GM23338 (cell line): ENCODE data around the gene KRT79. TPM values are rescaled to one million over a fixed set of nuclear protein-coding genes. Genes with fewer than 3 reads are reported as not detected.

ENCODE experiments used
- ATAC-seq: fragments of 200-7000 bp; cut with Tn5 transposase; 3 replicates; pipeline ENCODE4 v1.9.1; 2020
- DNase-seq: peaks from one replicate; pipeline ENCODE4 v3.0.0-alpha.2; 2015; ENCODE audit warnings: low spot score
- H2AFZ ChIP-seq: fragments of 200-600 bp; sonication (generic); 2 replicates; pipeline ENCODE4 v1.8.0; 2016; ENCODE audit warnings: antibody characterized with exemption, mild to moderate bottlenecking, moderate library complexity
- H3F3A ChIP-seq: fragments of 200-600 bp; sonication (generic); replicated peaks from 2 replicates; pipeline ENCODE4 v1.8.0; 2017; ENCODE audit warnings: antibody characterized with exemption, mixed run types, low read depth
- H3K27ac ChIP-seq: fragments of 200-600 bp; sonication (generic); 2 replicates; pipeline ENCODE4 v1.6.1; 2016; ENCODE audit warnings: low read depth
- H3K27me3 ChIP-seq: fragments of 200-600 bp; sonication (generic); 2 replicates; pipeline ENCODE4 v1.8.0; 2016; ENCODE audit warnings: mild to moderate bottlenecking, mixed run types, moderate library complexity; ENCODE audit not compliant: insufficient read depth
- H3K36me3 ChIP-seq: fragments of 200-600 bp; sonication (generic); 2 replicates; pipeline ENCODE4 v1.8.0; 2016; ENCODE audit warnings: mild to moderate bottlenecking; ENCODE audit not compliant: insufficient read depth
- H3K4me1 ChIP-seq: fragments of 200-600 bp; sonication (generic); 2 replicates; pipeline ENCODE4 v1.8.0; 2016; ENCODE audit warnings: mild to moderate bottlenecking, moderate library complexity; ENCODE audit not compliant: insufficient read depth
- H3K4me2 ChIP-seq: fragments of 200-600 bp; sonication (generic); 2 replicates; pipeline ENCODE4 v1.7.1; 2017; ENCODE audit warnings: mixed run types
- H3K4me3 ChIP-seq: fragments of 200-600 bp; sonication (generic); 2 replicates; pipeline ENCODE4 v1.6.1; 2016; ENCODE audit warnings: mixed run types
- H3K79me2 ChIP-seq: fragments of 200-600 bp; sonication (generic); replicated peaks from 2 replicates; pipeline ENCODE4 v1.8.0; 2017; ENCODE audit warnings: mild to moderate bottlenecking; ENCODE audit not compliant: insufficient read depth
- H3K9me2 ChIP-seq: fragments of 200-600 bp; sonication (generic); 2 replicates; pipeline ENCODE4 v1.8.0; 2017; ENCODE audit not compliant: insufficient read depth
- H4K20me1 ChIP-seq: fragments of 200-600 bp; sonication (generic); replicated peaks from 2 replicates; pipeline ENCODE4 v1.8.0; 2017; ENCODE audit warnings: mild to moderate bottlenecking; ENCODE audit not compliant: insufficient read depth
- H3K27ac Mint-ChIP-seq: 2 replicates; pipeline ENCODE4 v1.8.0; 2020; ENCODE audit warnings: inconsistent platforms, mild to moderate bottlenecking, moderate library complexity, mixed read lengths
- H3K27me3 Mint-ChIP-seq: 3 replicates; pipeline ENCODE4 v1.8.0; 2022; ENCODE audit warnings: low read depth, mild to moderate bottlenecking, moderate library complexity, mixed read lengths, inconsistent platforms; ENCODE audit not compliant: insufficient read depth, poor library complexity
- H3K36me3 Mint-ChIP-seq: 3 replicates; pipeline ENCODE4 v1.8.0; 2021; ENCODE audit warnings: low read depth, mild to moderate bottlenecking, inconsistent platforms, moderate library complexity, mixed read lengths
- H3K4me1 Mint-ChIP-seq: 3 replicates; pipeline ENCODE4 v1.8.0; 2020; ENCODE audit warnings: mild to moderate bottlenecking, inconsistent platforms, mixed read lengths
- H3K4me3 Mint-ChIP-seq: 3 replicates; pipeline ENCODE4 v1.8.0; 2021; ENCODE audit warnings: moderate library complexity, mild to moderate bottlenecking, inconsistent platforms, mixed read lengths
- H3K9me3 Mint-ChIP-seq: 3 replicates; pipeline ENCODE4 v1.8.0; 2020; ENCODE audit warnings: moderate library complexity, mild to moderate bottlenecking, inconsistent platforms, mixed read lengths
- CREB1 ChIP-seq: fragments of 250-450 bp; sonication (Bioruptor Pico); IDR thresholded peaks from 2 replicates; pipeline ENCODE4 v1.5.0; 2020; ENCODE audit warnings: low read depth, mild to moderate bottlenecking, moderate library complexity
- CTCF ChIP-seq, 2 experiments: fragments of 200-600 bp in 1 of 2; sonication (generic) in 1 of 2; conservative IDR thresholded peaks; 2 replicates each; pipeline versions ENCODE4 v1.5.1 to v1.6.1; 2016 to 2017; ENCODE audit warnings: antibody characterized with exemption in 2 of 2, low read depth in 2 of 2, mild to moderate bottlenecking in 2 of 2, moderate library complexity in 1 of 2
- EZH2 ChIP-seq: fragments of 200-600 bp; sonication (generic); IDR thresholded peaks from one replicate; pipeline ENCODE4 v1.8.0; 2017; ENCODE audit warnings: antibody characterized with exemption, mild to moderate bottlenecking, low read depth; ENCODE audit not compliant: unreplicated experiment
- EZH2phosphoT487 ChIP-seq: fragments of 200-600 bp; sonication (generic); IDR thresholded peaks from one replicate; pipeline ENCODE4 v1.8.1; 2018; ENCODE audit warnings: antibody characterized with exemption; ENCODE audit not compliant: unreplicated experiment
- JUNB ChIP-seq: IDR thresholded peaks from one replicate; pipeline ENCODE4 v1.6.1; 2016; ENCODE audit warnings: antibody characterized with exemption; ENCODE audit not compliant: unreplicated experiment
- POLR2AphosphoS5 ChIP-seq: IDR thresholded peaks from 2 replicates; pipeline ENCODE4 v1.6.1; 2016; ENCODE audit warnings: antibody characterized with exemption, low read depth
- REST ChIP-seq: IDR thresholded peaks from one replicate; pipeline ENCODE4 v1.6.1; 2018; ENCODE audit warnings: antibody characterized with exemption; ENCODE audit not compliant: unreplicated experiment
- ZNF114 ChIP-seq: fragments of 250-450 bp; sonication (Bioruptor Pico); IDR thresholded peaks from 2 replicates; pipeline ENCODE4 v1.5.0; 2020; ENCODE audit warnings: mild to moderate bottlenecking, moderate library complexity
- ZNF462 ChIP-seq: fragments of 250-450 bp; sonication (Bioruptor Pico); IDR thresholded peaks from 2 replicates; pipeline ENCODE4 v1.5.0; 2020; ENCODE audit warnings: mild to moderate bottlenecking, moderate library complexity
- polyA plus RNA-seq: library from polyadenylated mRNA; unstranded; fragments of >200 nt; fragmentation: Nextera tagmentation; extraction: Ambion mirVana; gene quantifications from 2 replicates; pipeline ENCODE4 v1.2.1, GENCODE V29; 2016
- total RNA-seq: library from RNA; depleted of rRNA; stranded (reverse); fragments of >200 nt; shearing (Covaris generic); gene quantifications from 2 replicates; pipeline ENCODE4 v1.2.3, GENCODE V29; 2014

KRT79 gene
- total and polyA plus RNA-seq, 2 experiments from 2014 or later = 0.21 TPM; not detected in 1

- Histone ChIP-seq H3F3A (no peaks in the 10 kb centered on the region), H3K4me2 (no peak overlapping the region), H3K27ac (no peak overlapping the region), H3K4me1 (no peaks in the 10 kb centered on the region), H3K27me3 (no peaks in the 10 kb centered on the region), H2AFZ (peak overlapping the region; percentile 28; the same call in 1 of the 2 replicates), H4K20me1 (no peaks in the 10 kb centered on the region), H3K36me3 (no peaks in the 10 kb centered on the region), H3K9me2 (no peaks in the 10 kb centered on the region), H3K79me2 (no peaks in the 10 kb centered on the region), H3K4me3 (no peak overlapping the region)
- DNase-seq (no peak), ATAC-seq (no peak)
- Mint-ChIP-seq H3K36me3 (no peaks in the 10 kb centered on the region), H3K9me3 (no peaks in the 10 kb centered on the region), H3K4me1 (no peaks in the 10 kb centered on the region), H3K27ac (no peak overlapping the region; the same call in 1 of the 2 replicates), H3K27me3 (peaks cover 4% of the 10 kb centered on the region), H3K4me3 (no peak overlapping the region)
- TF ChIP-seq EZH2phosphoT487 = no peak
- TF ChIP-seq REST = no peak
- no peak for TF ChIP-seq CTCF (conservative IDR thresholded peaks at IDR 0.05; ENCODE audit: low read depth in 2 of 2)
- no peak for TF ChIP-seq POLR2AphosphoS5
- no peak for TF ChIP-seq ZNF114
- TF ChIP-seq EZH2 = no peak
- TF ChIP-seq JUNB = no peak
- TF ChIP-seq CREB1 (CRISPR knock-in tag) = no peak
- no peak for TF ChIP-seq ZNF462 (CRISPR knock-in tag)
These were observed 15.2 kb downstream of the KRT79 start for GRCh38 chr12:52818887-52819420.
